Measurements from ENCODE around the gene BAIAP3.

DNA sequence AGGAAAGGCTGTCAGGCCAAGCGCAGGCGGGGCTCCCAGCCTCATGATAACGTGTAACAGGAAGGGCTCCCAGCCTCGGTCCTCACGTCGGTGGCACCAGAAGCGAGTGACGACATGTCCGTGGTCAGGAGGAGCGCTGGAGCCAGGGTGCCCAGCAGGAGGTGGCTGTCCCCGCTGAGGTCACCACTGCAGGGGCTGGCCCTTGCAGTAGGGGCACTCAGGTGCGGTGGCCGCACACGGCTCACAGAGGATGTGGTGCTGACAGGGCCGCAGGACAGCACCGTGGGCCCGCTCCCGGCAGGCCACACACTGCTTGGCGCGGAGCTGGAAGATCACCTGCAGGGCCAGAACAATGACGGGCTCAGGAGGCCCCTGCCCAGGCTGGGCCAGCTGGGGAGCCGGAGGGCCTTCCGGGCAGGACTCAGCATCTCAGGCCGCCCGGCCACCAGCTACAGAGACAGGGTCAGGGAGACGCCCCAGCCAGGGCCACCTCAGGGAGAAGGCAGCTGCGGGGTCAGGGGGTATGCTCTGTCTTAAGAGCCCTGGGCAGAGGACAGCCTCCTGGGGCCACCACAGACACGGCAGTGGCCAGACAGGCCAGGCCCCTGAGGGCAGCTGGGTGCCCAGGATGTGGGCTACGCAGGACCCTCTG is 32.7 kb downstream of the BAIAP3 start:
- TF ChIP-seq, protein P1, sequence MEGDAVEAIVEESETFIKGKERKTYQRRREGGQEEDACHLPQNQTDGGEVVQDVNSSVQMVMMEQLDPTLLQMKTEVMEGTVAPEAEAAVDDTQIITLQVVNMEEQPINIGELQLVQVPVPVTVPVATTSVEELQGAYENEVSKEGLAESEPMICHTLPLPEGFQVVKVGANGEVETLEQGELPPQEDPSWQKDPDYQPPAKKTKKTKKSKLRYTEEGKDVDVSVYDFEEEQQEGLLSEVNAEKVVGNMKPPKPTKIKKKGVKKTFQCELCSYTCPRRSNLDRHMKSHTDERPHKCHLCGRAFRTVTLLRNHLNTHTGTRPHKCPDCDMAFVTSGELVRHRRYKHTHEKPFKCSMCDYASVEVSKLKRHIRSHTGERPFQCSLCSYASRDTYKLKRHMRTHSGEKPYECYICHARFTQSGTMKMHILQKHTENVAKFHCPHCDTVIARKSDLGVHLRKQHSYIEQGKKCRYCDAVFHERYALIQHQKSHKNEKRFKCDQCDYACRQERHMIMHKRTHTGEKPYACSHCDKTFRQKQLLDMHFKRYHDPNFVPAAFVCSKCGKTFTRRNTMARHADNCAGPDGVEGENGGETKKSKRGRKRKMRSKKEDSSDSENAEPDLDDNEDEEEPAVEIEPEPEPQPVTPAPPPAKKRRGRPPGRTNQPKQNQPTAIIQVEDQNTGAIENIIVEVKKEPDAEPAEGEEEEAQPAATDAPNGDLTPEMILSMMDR (IDR thresholded peaks at IDR 0.05), result no peak
- no peak for TF ChIP-seq POLR2A (IDR thresholded peaks at IDR 0.05)

Data from Peyer's patch (tissue), 4 donors.